ENCODE measurements around the gene SHROOM3. TPM values are rescaled to one million over a fixed set of nuclear protein-coding genes. Genes with fewer than 3 reads are reported as not detected.

Gene SHROOM3
- total RNA-seq, 1 experiment from 2014 or later, result 27.6 TPM

GRCh38 chr4:76752861-76753501, 318.0 kb downstream of the SHROOM3 start:
- peaks cover 5 to 9% of the 10 kb centered on the region in 2 experiments for H3K4me1 Mint-ChIP-seq
- H3K9me3 ChIP-seq (ENCODE audit: control insufficient read depth, low read depth, low read length), result no peaks in the 10 kb centered on the region
- H3K9me3 Mint-ChIP-seq, result peaks cover 3 to 4% of the 10 kb centered on the region in 2 experiments; a peak in 4 of 5 replicates
- no peak overlapping the region for H3K9ac ChIP-seq (ENCODE audit: extremely low read depth, insufficient read length, low read length)
- H3K27ac ChIP-seq (ENCODE audit: insufficient read length, low read depth, low read length), result no peak overlapping the region
- H3K79me1 ChIP-seq (ENCODE audit: insufficient read depth, low read depth, low read length, poor library complexity, severe bottlenecking), result no peaks in the 10 kb centered on the region
- H4K91ac ChIP-seq (ENCODE audit: insufficient read length, low read depth, low read length), result no peak overlapping the region
- no peak overlapping the region for H3K56ac ChIP-seq (ENCODE audit: insufficient read length, low read depth, low read length)
- H2BK15ac ChIP-seq (ENCODE audit: low read depth, low read length), result no peak overlapping the region
- no peak for TF ChIP-seq CTCF (conservative IDR thresholded peaks at IDR 0.05)
- H2AK5ac ChIP-seq (ENCODE audit: insufficient read length, low read length), result no peak overlapping the region
- no peak overlapping the region for H3K4me2 ChIP-seq (ENCODE audit: insufficient read depth, insufficient read length, low read length)
- H3K79me2 ChIP-seq (ENCODE audit: insufficient read depth, low read length), result no peaks in the 10 kb centered on the region
- H3K23me2 ChIP-seq (ENCODE audit: insufficient read length, low read depth, low read length, poor library complexity, severe bottlenecking), result no peaks in the 10 kb centered on the region
- H3K27me3 ChIP-seq (ENCODE audit: insufficient read depth, low read length), result no peaks in the 10 kb centered on the region
- no peak overlapping the region for H2AFZ ChIP-seq (ENCODE audit: low read length)
- no peaks in the 10 kb centered on the region for H4K20me1 ChIP-seq (ENCODE audit: control insufficient read depth, insufficient read depth, insufficient read length)
- no peak overlapping the region for H4K5ac ChIP-seq (ENCODE audit: insufficient read length, low read depth, low read length)
- DNase-seq, result no peak
- H3K27me3 Mint-ChIP-seq (ENCODE audit: low read depth), result no peaks in the 10 kb centered on the region
- H3K4me1 ChIP-seq (ENCODE audit: insufficient read depth, low read length), result no peaks in the 10 kb centered on the region
- no peak overlapping the region for H3T11ph ChIP-seq (ENCODE audit: low read length)
- peak overlapping the region in 2 of 3 experiments; percentile 74 to 83; a peak in 2 of 7 replicates for H3K27ac Mint-ChIP-seq
- H2BK120ac ChIP-seq (ENCODE audit: low read depth, low read length, poor library complexity, severe bottlenecking), result no peak overlapping the region
- H4K8ac ChIP-seq (replicated peaks; ENCODE audit: insufficient read length, low read depth, low read length), result no peak overlapping the region
- H2BK12ac ChIP-seq (ENCODE audit: insufficient read length, low read depth, low read length), result no peak overlapping the region
- no CpG with 5 or more reads among the region's 3 CpGs for WGBS (ENCODE audit: extremely low coverage, insufficient read length, low lambda C conversion rate)
- H3K36me3 Mint-ChIP-seq (ENCODE audit: insufficient read depth in 1 of 3, low read depth in 3 of 3), result peaks cover 45 to 78% (median 72%) of the 10 kb centered on the region in 3 experiments
- no peak overlapping the region for H2BK20ac ChIP-seq (ENCODE audit: low read depth, low read length, poor library complexity, severe bottlenecking)
- H3K18ac ChIP-seq (ENCODE audit: insufficient read length, low read depth, low read length), result no peak overlapping the region
- H3K23ac ChIP-seq (ENCODE audit: insufficient read length, low read depth, low read length), result no peak overlapping the region
- H2BK5ac ChIP-seq (ENCODE audit: insufficient read length, low read length), result no peak overlapping the region
- no peak overlapping the region for H3K4me3 Mint-ChIP-seq
- H3K14ac ChIP-seq (ENCODE audit: insufficient read depth, low read length), result no peak overlapping the region
- H3K4ac ChIP-seq (ENCODE audit: low read depth, low read length), result no peak overlapping the region
